ENCODE results near the gene KRT85. TPM values are rescaled to one million over a fixed set of nuclear protein-coding genes. Genes with fewer than 3 reads are reported as not detected.

The KRT85 gene
- total RNA-seq, 1 donor from 2014 or later: not detected

DNA sequence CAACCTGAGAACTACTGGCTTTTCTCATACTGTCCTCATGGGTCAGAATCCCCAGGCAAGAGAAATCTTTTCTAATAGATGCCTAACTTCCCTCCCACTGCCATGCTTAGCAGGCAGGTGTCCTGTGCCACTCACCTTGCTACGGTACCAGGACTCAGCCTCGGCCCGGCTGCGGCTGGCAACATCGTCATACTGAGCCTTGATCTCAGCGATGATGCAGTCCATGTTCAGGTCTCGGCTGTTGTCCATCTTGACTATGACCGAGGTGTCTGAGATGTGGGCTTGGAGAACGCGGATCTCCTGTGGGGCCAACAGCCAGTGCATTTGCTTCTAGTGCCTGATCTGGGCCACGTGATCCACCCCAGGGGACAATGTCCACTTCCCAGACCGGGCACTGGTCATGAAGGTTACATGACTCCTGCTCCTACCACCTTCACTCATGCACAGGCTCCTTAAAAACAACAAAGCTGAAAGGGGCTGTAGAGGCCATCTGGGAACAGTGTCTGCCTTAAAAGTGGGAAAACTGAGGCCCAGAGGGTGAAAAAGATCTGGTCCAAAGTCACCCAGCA is 4.1 kb downstream of the KRT85 start:
- CTCF ChIA-PET: no interaction called here
- no peak for ATAC-seq (ENCODE audit: low read depth)
- peaks cover 17% of the 10 kb centered on the region for H3K4me1 Mint-ChIP-seq
- TF ChIP-seq, protein P1, sequence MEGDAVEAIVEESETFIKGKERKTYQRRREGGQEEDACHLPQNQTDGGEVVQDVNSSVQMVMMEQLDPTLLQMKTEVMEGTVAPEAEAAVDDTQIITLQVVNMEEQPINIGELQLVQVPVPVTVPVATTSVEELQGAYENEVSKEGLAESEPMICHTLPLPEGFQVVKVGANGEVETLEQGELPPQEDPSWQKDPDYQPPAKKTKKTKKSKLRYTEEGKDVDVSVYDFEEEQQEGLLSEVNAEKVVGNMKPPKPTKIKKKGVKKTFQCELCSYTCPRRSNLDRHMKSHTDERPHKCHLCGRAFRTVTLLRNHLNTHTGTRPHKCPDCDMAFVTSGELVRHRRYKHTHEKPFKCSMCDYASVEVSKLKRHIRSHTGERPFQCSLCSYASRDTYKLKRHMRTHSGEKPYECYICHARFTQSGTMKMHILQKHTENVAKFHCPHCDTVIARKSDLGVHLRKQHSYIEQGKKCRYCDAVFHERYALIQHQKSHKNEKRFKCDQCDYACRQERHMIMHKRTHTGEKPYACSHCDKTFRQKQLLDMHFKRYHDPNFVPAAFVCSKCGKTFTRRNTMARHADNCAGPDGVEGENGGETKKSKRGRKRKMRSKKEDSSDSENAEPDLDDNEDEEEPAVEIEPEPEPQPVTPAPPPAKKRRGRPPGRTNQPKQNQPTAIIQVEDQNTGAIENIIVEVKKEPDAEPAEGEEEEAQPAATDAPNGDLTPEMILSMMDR (IDR thresholded peaks at IDR 0.05): no peak
- H3K27ac Mint-ChIP-seq: no peak overlapping the region
- H3K27me3 Mint-ChIP-seq: peaks cover 4% of the 10 kb centered on the region
- no peak overlapping the region for H3K4me3 Mint-ChIP-seq
- DNase-seq: no peak
- no peaks in the 10 kb centered on the region for H3K36me3 Mint-ChIP-seq (ENCODE audit: low read depth)
- H3K9me3 Mint-ChIP-seq: no peaks in the 10 kb centered on the region
- POLR2A ChIA-PET: no interaction called here
- intact Hi-C loops (cut with micrococcal nuclease): no loop called here

DNA sequence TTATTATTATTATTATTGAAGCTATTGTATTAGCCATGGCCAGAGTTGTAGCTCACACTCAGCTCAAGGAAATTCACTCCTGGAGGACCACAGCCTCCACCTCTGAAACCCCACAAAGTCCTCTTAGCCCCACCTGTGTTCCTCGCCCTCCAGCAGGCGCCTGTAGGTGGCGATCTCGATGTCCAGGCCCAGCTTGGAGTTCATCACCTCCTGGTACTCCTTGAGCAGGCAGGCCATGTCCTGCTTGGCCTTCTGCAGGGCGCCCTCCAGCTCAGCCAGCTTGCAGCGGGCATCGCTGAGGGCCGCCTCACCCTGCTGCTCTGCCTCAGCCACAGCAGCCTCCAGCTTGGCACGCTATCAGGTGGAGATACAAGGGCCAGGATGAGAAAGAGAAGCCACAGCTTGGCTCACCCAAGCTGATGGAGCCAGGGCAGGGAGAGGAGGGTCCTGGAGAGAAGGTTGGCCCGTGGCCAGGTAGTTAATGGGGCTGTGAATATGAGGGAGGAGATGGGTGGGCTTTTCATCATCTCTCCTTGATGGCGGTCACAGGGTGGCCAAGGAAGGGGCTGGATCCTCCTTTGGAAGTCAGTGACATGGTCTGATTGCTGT is 5.1 kb downstream of the KRT85 start:
- no peak overlapping the region for H3K27ac Mint-ChIP-seq

DNA sequence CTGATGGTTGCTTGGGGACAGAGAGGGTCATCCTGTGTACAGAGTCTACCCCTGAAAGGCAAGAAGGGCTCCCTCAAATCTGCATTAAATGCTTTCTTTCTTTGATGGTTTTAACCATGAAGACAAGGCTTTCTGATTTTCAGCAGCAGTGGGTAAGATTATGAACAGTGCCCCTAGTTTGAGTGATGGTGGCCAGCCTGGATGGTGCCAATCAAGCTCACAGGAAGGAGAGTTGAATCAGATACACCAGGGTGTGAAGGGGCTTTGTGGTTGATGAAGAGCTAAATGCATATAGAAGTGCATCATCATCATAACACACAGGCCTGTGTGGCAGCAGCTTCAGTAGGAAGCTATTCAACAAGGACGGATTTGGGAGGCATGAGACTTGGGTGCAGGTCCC is 5.7 kb downstream of the KRT85 start:
- CTCF ChIA-PET: interaction anchor here (1.7 kb wide), 1 partner anchor 11 kb away, joined by 6 read pairs; no protein-coding TSS in a partner anchor
- ATAC-seq (ENCODE audit: low read depth) (no peak), DNase-seq (no peak)
- intact Hi-C loops (cut with micrococcal nuclease): no loop called here
- POLR2A ChIA-PET: no interaction called here
- Mint-ChIP-seq H3K4me3 (no peak overlapping the region), H3K27me3 (peaks cover 4% of the 10 kb centered on the region), H3K9me3 (no peaks in the 10 kb centered on the region), H3K4me1 (peaks cover 25% of the 10 kb centered on the region), H3K36me3 (ENCODE audit: low read depth) (no peaks in the 10 kb centered on the region), H3K27ac (no peak overlapping the region)
- TF ChIP-seq, protein P1 (IDR thresholded peaks at IDR 0.05): no peak

More for the DNA sequence above, 5.1 kb downstream of the KRT85 start:
- H3K4me1 Mint-ChIP-seq: peaks cover 25% of the 10 kb centered on the region
- no peaks in the 10 kb centered on the region for H3K9me3 Mint-ChIP-seq
- H3K36me3 Mint-ChIP-seq (ENCODE audit: low read depth): no peaks in the 10 kb centered on the region
- TF ChIP-seq, protein P1 (IDR thresholded peaks at IDR 0.05): no peak
- CTCF ChIA-PET: interaction anchor here (1.7 kb wide), 1 partner anchor 10 kb away, joined by 6 read pairs; no protein-coding TSS in a partner anchor
- H3K4me3 Mint-ChIP-seq: no peak overlapping the region
- ATAC-seq (ENCODE audit: low read depth) (no peak), DNase-seq (no peak)
- H3K27me3 Mint-ChIP-seq: peaks cover 4% of the 10 kb centered on the region
- POLR2A ChIA-PET: no interaction called here
- intact Hi-C loops (cut with micrococcal nuclease): no loop called here

DNA sequence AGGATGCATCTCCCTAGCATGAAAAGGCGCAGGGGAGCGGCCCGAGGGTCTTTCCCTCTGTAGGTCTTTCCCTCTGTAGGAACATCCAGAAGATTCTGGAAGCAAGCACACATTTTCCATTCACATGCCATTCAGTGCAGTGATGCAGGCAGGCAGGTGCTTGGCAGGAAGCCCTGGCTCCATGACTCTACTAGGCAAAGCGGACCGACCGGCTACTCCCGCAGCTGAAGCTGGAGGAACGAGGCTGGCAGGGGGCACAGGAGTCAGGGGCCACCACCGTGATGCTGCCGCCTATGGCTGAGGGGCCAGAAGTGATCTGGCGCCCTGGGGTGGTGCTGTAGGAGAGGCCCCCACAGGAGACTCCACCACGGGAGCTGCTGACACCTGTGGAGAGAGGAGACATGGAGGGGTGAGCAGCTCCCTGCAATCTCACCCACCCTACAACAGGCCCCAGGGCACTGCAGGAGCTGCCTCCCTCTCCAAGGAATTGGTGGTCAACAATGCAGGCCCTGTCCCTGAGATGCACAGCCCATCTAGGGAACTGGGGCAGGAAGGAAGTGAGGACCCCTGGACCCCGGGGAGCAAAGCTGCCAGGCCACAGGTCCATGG is 6.5 kb downstream of the KRT85 start:
- no peaks in the 10 kb centered on the region for H3K36me3 Mint-ChIP-seq (ENCODE audit: low read depth)
- intact Hi-C loops (cut with micrococcal nuclease): no loop called here
- POLR2A ChIA-PET: no interaction called here
- no peak for ATAC-seq (ENCODE audit: low read depth)
- peaks cover 4% of the 10 kb centered on the region for H3K27me3 Mint-ChIP-seq
- H3K27ac Mint-ChIP-seq: no peak overlapping the region
- TF ChIP-seq, protein P1 (IDR thresholded peaks at IDR 0.05): no peak
- no peak overlapping the region for H3K4me3 Mint-ChIP-seq
- DNase-seq: no peak
- H3K9me3 Mint-ChIP-seq: no peaks in the 10 kb centered on the region
- peaks cover 25% of the 10 kb centered on the region for H3K4me1 Mint-ChIP-seq
- CTCF ChIA-PET: no interaction called here

DNA sequence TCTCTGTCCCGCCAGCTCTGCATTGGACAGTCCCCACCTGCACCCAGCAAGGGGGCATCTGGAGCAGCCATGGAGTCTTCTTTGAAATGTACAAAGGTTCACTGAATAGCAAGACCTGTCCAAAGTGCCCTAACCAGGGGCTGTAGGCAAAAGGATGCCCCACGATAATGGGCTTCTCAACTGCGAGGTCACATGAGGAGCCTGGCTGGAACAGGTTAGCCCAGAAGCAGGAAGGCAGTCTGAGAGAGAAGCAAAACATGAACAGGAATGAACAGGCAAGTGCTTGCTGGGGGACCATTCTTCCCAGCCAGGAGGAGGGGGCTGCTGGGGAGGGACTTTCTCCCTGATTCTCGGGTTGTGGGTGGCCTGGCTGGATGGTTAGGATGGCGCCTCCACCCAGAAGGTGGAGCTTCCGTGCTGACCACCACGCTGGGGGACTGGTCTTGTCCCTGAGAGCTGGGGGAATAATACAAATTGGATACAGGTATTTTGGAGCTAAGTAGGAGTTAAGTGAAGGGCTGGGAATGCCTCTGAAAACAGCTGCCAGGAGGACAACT is 7.1 kb downstream of the KRT85 start:
- CTCF ChIA-PET: no interaction called here
- Mint-ChIP-seq H3K27ac (no peak overlapping the region), H3K27me3 (peaks cover 4% of the 10 kb centered on the region), H3K9me3 (no peaks in the 10 kb centered on the region), H3K36me3 (ENCODE audit: low read depth) (no peaks in the 10 kb centered on the region), H3K4me1 (peaks cover 25% of the 10 kb centered on the region), H3K4me3 (no peak overlapping the region)
- DNase-seq (no peak), ATAC-seq (ENCODE audit: low read depth) (no peak)
- TF ChIP-seq, protein P1 (IDR thresholded peaks at IDR 0.05): no peak
- intact Hi-C loops (cut with micrococcal nuclease): no loop called here
- POLR2A ChIA-PET: no interaction called here

Measured in activated B cell treated with CpG ODN at 0.5 μM for 24 hours (primary cell).